Thoracic aorta (tissue), 2 donors: ENCODE measurements around the gene CDK5R1. TPM values are rescaled to one million over a fixed set of nuclear protein-coding genes. Genes with fewer than 3 reads are reported as not detected.

Experiments used
- ATAC-seq: fragments of 150-250 bp; one replicate; pipeline ENCODE4 v1.8.0; 2017; ENCODE audit warnings: low read depth; ENCODE audit not compliant: insufficient number of reproducible peaks, low FRiP score
- DNase-seq: peaks from one replicate; pipeline ENCODE4 v3.0.0-alpha.2; 2020; ENCODE audit warnings: low spot score
- H3K27ac ChIP-seq, 2 donors: fragments of 200-600 bp; sonication (generic); 1 replicate in 1 of 2; 2 replicates in 1 of 2; pipeline ENCODE4 v1.5.1; 2016; ENCODE audit warnings: mild to moderate bottlenecking in 2 of 2, moderate library complexity in 2 of 2
- H3K27me3 ChIP-seq: fragments of 200-600 bp; sonication (generic); replicated peaks from 2 replicates; pipeline ENCODE4 v1.6.0; 2016; ENCODE audit warnings: mild to moderate bottlenecking; ENCODE audit not compliant: insufficient read depth
- H3K36me3 ChIP-seq: fragments of 200-600 bp; sonication (generic); one replicate; pipeline ENCODE4 v1.5.1; 2016
- H3K4me1 ChIP-seq, 2 donors: fragments of 200-600 bp; sonication (generic); 1 replicate in 1 of 2; 2 replicates in 1 of 2; pipeline versions ENCODE4 v1.5.1 to v1.6.0; 2016; ENCODE audit warnings: low read depth in 2 of 2, mild to moderate bottlenecking in 1 of 2; ENCODE audit not compliant: control insufficient read depth in 1 of 2
- H3K4me3 ChIP-seq: fragments of 200-600 bp; sonication (generic); 2 replicates; pipeline ENCODE4 v1.5.1; 2016; ENCODE audit warnings: mild to moderate bottlenecking
- H3K9me3 ChIP-seq: fragments of 200-600 bp; sonication (generic); 2 replicates; pipeline ENCODE4 v1.5.1; 2016
- CTCF ChIP-seq: fragments of 200-600 bp; sonication (generic); IDR thresholded peaks from one replicate; pipeline ENCODE4 v1.5.1; 2019; ENCODE audit warnings: antibody characterized with exemption
- total RNA-seq, 2 donors: library from RNA; depleted of rRNA; stranded (reverse); fragments of >200 nt; gene quantifications; one replicate each; pipeline versions ENCODE4 v1.1.0 to v1.2.3, GENCODE V29; 2016

CDK5R1 gene
- total RNA-seq, 2 donors from 2014 or later = 1.1 to 2.6 TPM

- ATAC-seq = no peak
- H3K27me3 ChIP-seq = no peaks in the 10 kb centered on the region
- H3K4me3 ChIP-seq = no peak overlapping the region
Measured at GRCh38 chr17:32510466-32510865, 23.7 kb downstream of the CDK5R1 start.

GRCh38 chr17:32512328-32512727, 25.5 kb downstream of the CDK5R1 start:
- Histone ChIP-seq H3K27me3 (no peaks in the 10 kb centered on the region), H3K4me1 (no peaks in the 10 kb centered on the region), H3K9me3 (no peaks in the 10 kb centered on the region), H3K27ac (no peak overlapping the region), H3K4me3 (no peak overlapping the region), H3K36me3 (no peaks in the 10 kb centered on the region)
- no peak for ATAC-seq
- TF ChIP-seq CTCF = no peak
- no peak for DNase-seq

More at GRCh38 chr17:32510466-32510865, 23.7 kb downstream of the CDK5R1 start:
- Histone ChIP-seq H3K27ac (no peak overlapping the region), H3K36me3 (no peaks in the 10 kb centered on the region), H3K9me3 (no peaks in the 10 kb centered on the region), H3K4me1 (no peaks in the 10 kb centered on the region)
- no peak for DNase-seq
- no peak for TF ChIP-seq CTCF

- Histone ChIP-seq H3K27me3 (no peaks in the 10 kb centered on the region), H3K4me1 (no peaks in the 10 kb centered on the region), H3K9me3 (no peaks in the 10 kb centered on the region), H3K4me3 (no peak overlapping the region), H3K27ac (no peak overlapping the region), H3K36me3 (no peaks in the 10 kb centered on the region)
- DNase-seq (no peak), ATAC-seq (no peak)
- no peak for TF ChIP-seq CTCF
Measured at GRCh38 chr17:32513579-32513978, 26.8 kb downstream of the CDK5R1 start.

- ATAC-seq (no peak), DNase-seq (no peak)
- Histone ChIP-seq H3K4me1 (peaks cover 0 to 6% of the 10 kb centered on the region in 2 donors), H3K4me3 (no peak overlapping the region), H3K27ac (no peak overlapping the region), H3K27me3 (no peaks in the 10 kb centered on the region), H3K9me3 (no peaks in the 10 kb centered on the region), H3K36me3 (no peaks in the 10 kb centered on the region)
- TF ChIP-seq CTCF = no peak
Measured at GRCh38 chr17:32514606-32515005, 27.8 kb downstream of the CDK5R1 start.

GRCh38 chr17:32515677-32516383, 29.0 kb downstream of the CDK5R1 start:
- peaks cover 7 to 14% of the 10 kb centered on the region in 2 donors for H3K4me1 ChIP-seq
- TF ChIP-seq CTCF = no peak
- H3K9me3 ChIP-seq = no peaks in the 10 kb centered on the region
- H3K36me3 ChIP-seq = no peaks in the 10 kb centered on the region
- H3K27ac ChIP-seq = no peak overlapping the region
- ATAC-seq (no peak), DNase-seq (no peak)
- no peaks in the 10 kb centered on the region for H3K27me3 ChIP-seq
- no peak overlapping the region for H3K4me3 ChIP-seq
